ENCODE data around the gene ARPC5L. TPM values are rescaled to one million over a fixed set of nuclear protein-coding genes. Genes with fewer than 3 reads are reported as not detected.
"Not testable (repeated sequence)": the region's sequence is repeated elsewhere in the genome, so short reads cannot be mapped to it uniquely, and the experiment has no call there.

The ARPC5L gene
- total and polyA plus RNA-seq, 7 experiments from 2014 or later, result 20.0 to 66.1 (median 36.3) TPM

DNA sequence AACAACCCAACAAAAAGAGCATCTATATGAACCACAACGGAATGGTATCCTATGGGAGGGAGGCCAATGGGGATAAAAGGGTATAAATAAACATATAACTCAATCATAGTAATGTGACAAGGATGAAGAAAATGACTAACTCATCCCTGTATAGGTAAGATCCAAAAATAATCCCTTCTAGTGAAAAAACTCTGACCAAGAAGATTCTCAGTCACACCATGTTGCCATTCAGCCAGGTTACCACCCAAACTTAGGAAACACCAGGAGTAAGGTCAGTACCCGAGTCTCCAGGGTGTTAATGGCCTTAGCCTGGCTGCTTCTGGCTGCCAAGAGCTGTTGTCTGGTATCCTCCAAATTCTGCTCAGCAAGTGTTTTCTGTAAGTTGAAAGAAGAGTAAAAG, 46.2 kb downstream of the ARPC5L start:
- Mint-ChIP-seq H3K4me3 (no peak overlapping the region), H3K27ac (no peak overlapping the region), H3K9me3 (no peaks in the 10 kb centered on the region), H3K4me1 (no peaks in the 10 kb centered on the region), H3K36me3 (peaks cover 27 to 62% (median 52%) of the 10 kb centered on the region in 5 donors), H3K27me3 (peaks cover 0 to 5% (median 3%) of the 10 kb centered on the region in 5 donors)
- ATAC-seq (no peak), DNase-seq (no peak)
- Histone ChIP-seq H3K27me3 (ENCODE audit: control insufficient read depth in 2 of 2, insufficient read depth in 2 of 2, low read length in 2 of 2) (no peaks in the 10 kb centered on the region), H3K36me3 (ENCODE audit: control insufficient read depth in 2 of 3, insufficient read depth in 3 of 3, low read length in 3 of 3) (peaks cover 0 to 48% (median 10%) of the 10 kb centered on the region in 3 experiments), H3K4me1 (ENCODE audit: control insufficient read depth in 2 of 2, insufficient read depth in 2 of 2, low read length in 2 of 2) (no peaks in the 10 kb centered on the region), H3K9me3 (ENCODE audit: control insufficient read depth in 2 of 3, low read length in 3 of 3) (no peaks in the 10 kb centered on the region), H3K27ac (ENCODE audit: low read depth, low read length) (no peak overlapping the region), H3K4me3 (ENCODE audit: low read length) (no peak overlapping the region)
- ChIA-PET CTCF (no interaction called here), POLR2A (interaction anchor here (1.4 kb wide), 1 partner anchor 22 kb away, joined by 4 read pairs; no protein-coding TSS in a partner anchor)
- intact Hi-C loops (cut with micrococcal nuclease), result no loop called here

DNA sequence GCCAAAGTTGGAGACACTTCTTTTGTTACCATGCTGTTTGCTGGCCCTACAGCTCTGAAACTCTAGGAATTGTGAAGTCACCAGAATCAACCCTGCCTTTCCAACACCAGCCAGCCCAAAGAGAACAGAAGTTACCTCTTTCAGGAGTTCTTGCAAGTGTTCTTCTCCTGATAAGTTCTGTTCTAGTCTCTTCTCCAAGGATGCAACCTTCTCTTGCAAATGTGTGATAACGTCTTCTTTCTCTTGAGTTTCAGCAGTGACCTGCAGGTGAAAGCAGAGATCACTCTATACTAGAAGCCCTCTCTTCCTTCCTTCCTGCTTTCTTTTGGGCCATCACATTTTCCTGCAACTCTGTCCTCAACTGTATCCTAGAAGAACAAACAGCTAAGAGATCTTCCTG, 49.8 kb downstream of the ARPC5L start:
- peaks cover 29 to 63% (median 58%) of the 10 kb centered on the region in 5 donors for H3K36me3 Mint-ChIP-seq
- H3K4me1 Mint-ChIP-seq, result no peaks in the 10 kb centered on the region
- no peaks in the 10 kb centered on the region for H3K9me3 Mint-ChIP-seq
- H3K4me3 ChIP-seq (ENCODE audit: low read length), result no peak overlapping the region
- ATAC-seq (no peak), DNase-seq (no peak)
- H3K27me3 Mint-ChIP-seq, result no peaks in the 10 kb centered on the region
- H3K9me3 ChIP-seq (ENCODE audit: control insufficient read depth in 2 of 3, low read length in 3 of 3), result no peaks in the 10 kb centered on the region
- no peak overlapping the region for H3K4me3 Mint-ChIP-seq
- no peak overlapping the region for H3K27ac Mint-ChIP-seq
- H3K27me3 ChIP-seq (ENCODE audit: control insufficient read depth in 2 of 2, insufficient read depth in 2 of 2, low read length in 2 of 2), result no peaks in the 10 kb centered on the region
- H3K27ac ChIP-seq (ENCODE audit: low read depth, low read length), result no peak overlapping the region
- ChIA-PET CTCF (no interaction called here), POLR2A (no interaction called here)
- H3K36me3 ChIP-seq (ENCODE audit: control insufficient read depth in 2 of 3, insufficient read depth in 3 of 3, low read length in 3 of 3), result peaks cover 3 to 50% (median 10%) of the 10 kb centered on the region in 3 experiments
- no peaks in the 10 kb centered on the region for H3K4me1 ChIP-seq (ENCODE audit: control insufficient read depth in 2 of 2, insufficient read depth in 2 of 2, low read length in 2 of 2)
- intact Hi-C loops (cut with micrococcal nuclease), result no loop called here

- no peak for ATAC-seq
- H3K4me3 Mint-ChIP-seq, result no peak overlapping the region
- Histone ChIP-seq H3K4me1 (ENCODE audit: control insufficient read depth in 2 of 2, insufficient read depth in 2 of 2, low read length in 2 of 2) (no peaks in the 10 kb centered on the region), H3K36me3 (ENCODE audit: control insufficient read depth in 2 of 3, insufficient read depth in 3 of 3, low read length in 3 of 3) (peaks cover 3 to 37% (median 7%) of the 10 kb centered on the region in 3 experiments), H3K27me3 (ENCODE audit: control insufficient read depth in 2 of 2, insufficient read depth in 2 of 2, low read length in 2 of 2) (no peaks in the 10 kb centered on the region), H3K27ac (ENCODE audit: low read depth, low read length) (no peak overlapping the region), H3K9me3 (ENCODE audit: control insufficient read depth in 2 of 3, low read length in 3 of 3) (no peaks in the 10 kb centered on the region), H3K4me3 (ENCODE audit: low read length) (no peak overlapping the region)
- ChIA-PET POLR2A (no interaction called here), CTCF (no interaction called here)
- no peaks in the 10 kb centered on the region for H3K27me3 Mint-ChIP-seq
- H3K27ac Mint-ChIP-seq, result no peak overlapping the region
- no peak for DNase-seq
- intact Hi-C loops (cut with micrococcal nuclease), result no loop called here
- no peaks in the 10 kb centered on the region for H3K9me3 Mint-ChIP-seq
- H3K36me3 Mint-ChIP-seq, result peaks cover 22 to 61% (median 47%) of the 10 kb centered on the region in 5 donors
- H3K4me1 Mint-ChIP-seq, result peaks cover 0 to 6% (median 0%) of the 10 kb centered on the region in 7 donors
These were observed 51.4 kb downstream of the ARPC5L start for GRCh38 chr9:124913378-124913777.

GRCh38 chr9:124914753-124915405, 52.9 kb downstream of the ARPC5L start:
- no peak for DNase-seq
- CTCF ChIA-PET, result no interaction called here
- H3K27me3 Mint-ChIP-seq, result no peaks in the 10 kb centered on the region

GRCh38 chr9:124920394-124920793, 58.5 kb downstream of the ARPC5L start:
- intact Hi-C loops (cut with micrococcal nuclease); H3K4me1 Mint-ChIP-seq; H3K9me3 Mint-ChIP-seq; H3K4me3 ChIP-seq (ENCODE audit: low read length); H3K4me1 ChIP-seq (ENCODE audit: control insufficient read depth in 2 of 2, insufficient read depth in 2 of 2, low read length in 2 of 2); H3K27me3 Mint-ChIP-seq; H3K4me3 Mint-ChIP-seq; POLR2A ChIA-PET; H3K27me3 ChIP-seq (ENCODE audit: control insufficient read depth in 2 of 2, insufficient read depth in 2 of 2, low read length in 2 of 2); ATAC-seq; H3K27ac Mint-ChIP-seq; DNase-seq; H3K27ac ChIP-seq (ENCODE audit: low read depth, low read length); H3K9me3 ChIP-seq (ENCODE audit: control insufficient read depth in 2 of 3, low read length in 3 of 3): not testable (repeated sequence)
- H3K36me3 ChIP-seq (ENCODE audit: control insufficient read depth in 2 of 3, insufficient read depth in 3 of 3, low read length in 3 of 3), result peaks cover 0 to 45% (median 7%) of the 10 kb centered on the region in 3 experiments
- H3K36me3 Mint-ChIP-seq, result peaks cover 5 to 50% (median 28%) of the 10 kb centered on the region in 5 donors
- CTCF ChIA-PET, result interaction anchor here (0.6 kb wide), 1 partner anchor 177 kb away, joined by 3 read pairs; no protein-coding TSS in a partner anchor

More at GRCh38 chr9:124914753-124915405, 52.9 kb downstream of the ARPC5L start:
- H3K4me1 Mint-ChIP-seq, result peaks cover 0 to 6% (median 0%) of the 10 kb centered on the region in 7 donors
- no peak overlapping the region for H3K4me3 Mint-ChIP-seq
- H3K36me3 Mint-ChIP-seq, result peaks cover 26 to 66% (median 49%) of the 10 kb centered on the region in 5 donors
- Histone ChIP-seq H3K36me3 (ENCODE audit: control insufficient read depth in 2 of 3, insufficient read depth in 3 of 3, low read length in 3 of 3) (peaks cover 3 to 49% (median 7%) of the 10 kb centered on the region in 3 experiments), H3K4me1 (ENCODE audit: control insufficient read depth in 2 of 2, insufficient read depth in 2 of 2, low read length in 2 of 2) (no peaks in the 10 kb centered on the region), H3K27ac (ENCODE audit: low read depth, low read length) (no peak overlapping the region), H3K4me3 (ENCODE audit: low read length) (no peak overlapping the region), H3K27me3 (ENCODE audit: control insufficient read depth in 2 of 2, insufficient read depth in 2 of 2, low read length in 2 of 2) (no peaks in the 10 kb centered on the region), H3K9me3 (ENCODE audit: control insufficient read depth in 2 of 3, low read length in 3 of 3) (no peaks in the 10 kb centered on the region)
- intact Hi-C loops (cut with micrococcal nuclease), result no loop called here
- no peak for ATAC-seq
- H3K9me3 Mint-ChIP-seq, result no peaks in the 10 kb centered on the region
- POLR2A ChIA-PET, result no interaction called here
- no peak overlapping the region for H3K27ac Mint-ChIP-seq

Other genes with a start within 250 kb of the ARPC5L start
- gene NR6A1, start 90.8 kb upstream of the ARPC5L start, total RNA-seq, result under 1 TPM in 3 of 5 experiments, not detected in 2; 0.21 to 0.78 (median 0.51) TPM
- not detected for gene NR6A1, start 90.8 kb upstream of the ARPC5L start, polyA plus RNA-seq
- gene OLFML2A, start 85.0 kb upstream of the ARPC5L start, total RNA-seq, result under 1 TPM in 1 of 5 experiments, not detected in 4; 0.51 TPM
- gene OLFML2A, start 85.0 kb upstream of the ARPC5L start, polyA plus RNA-seq, result not detected
- gene WDR38, start 8.7 kb upstream of the ARPC5L start, total RNA-seq, result not detected
- not detected for gene WDR38, start 8.7 kb upstream of the ARPC5L start, polyA plus RNA-seq
- gene RPL35, start 173 bp upstream of the ARPC5L start, total RNA-seq, result 1,000 to 10,000 TPM; 1,415 to 1,987 (median 1,778) TPM
- 1,000 to 10,000 TPM; 2,038 to 2,135 TPM for gene RPL35, start 173 bp upstream of the ARPC5L start, polyA plus RNA-seq
- 10 to 100 TPM; 19.6 to 37.8 (median 30.5) TPM for gene GOLGA1, start 79.0 kb downstream of the ARPC5L start, total RNA-seq
- gene GOLGA1, start 79.0 kb downstream of the ARPC5L start, polyA plus RNA-seq, result 1 to 10 TPM; 4.0 to 4.7 TPM